NCI-H774 (cell line): Measurements from ENCODE around the gene SRSF10.
"Not testable (repeated sequence)": the region's sequence is repeated elsewhere in the genome, so short reads cannot be mapped to it uniquely, and the experiment has no call there.

Experiments
- DNase-seq: peaks from one replicate; lab custom pipeline; 2025; lab: John Stamatoyannopoulos, UW

The SRSF10 gene

GRCh38 chr1:23997812-23998211, 17.7 kb upstream of the SRSF10 start:
- no peak for DNase-seq

- DNase-seq, result no peak
These were observed 16.6 kb upstream of the SRSF10 start for GRCh38 chr1:23996700-23997229.

- DNase-seq, result no peak
These were observed 15.3 kb upstream of the SRSF10 start for GRCh38 chr1:23995431-23995837.

GRCh38 chr1:23992011-23992410, 11.9 kb upstream of the SRSF10 start:
- DNase-seq, result not testable (repeated sequence)

GRCh38 chr1:23989263-23989662, 9.1 kb upstream of the SRSF10 start:
- no peak for DNase-seq

GRCh38 chr1:23987038-23987437, 6.9 kb upstream of the SRSF10 start:
- DNase-seq, result not testable (repeated sequence)

GRCh38 chr1:23984417-23985186, 4.5 kb upstream of the SRSF10 start:
- no peak for DNase-seq

- DNase-seq, result peak; percentile 26
These were observed 572 bp upstream of the SRSF10 start for GRCh38 chr1:23980728-23981070.

- no peak for DNase-seq
These were observed 693 bp downstream of the SRSF10 start for GRCh38 chr1:23979387-23979880.

- no peak for DNase-seq
These were observed 1.3 kb downstream of the SRSF10 start for GRCh38 chr1:23978805-23979204.

- DNase-seq, result no peak
These were observed 2.3 kb downstream of the SRSF10 start for GRCh38 chr1:23977854-23978191.

GRCh38 chr1:23977187-23977853, 2.8 kb downstream of the SRSF10 start:
- no peak for DNase-seq

GRCh38 chr1:23967871-23968270, 12.3 kb downstream of the SRSF10 start:
- no peak for DNase-seq

- DNase-seq, result no peak
These were observed 13.1 kb downstream of the SRSF10 start for GRCh38 chr1:23966973-23967493.

GRCh38 chr1:23964790-23965740, 15.1 kb downstream of the SRSF10 start:
- DNase-seq, result no peak

- no peak for DNase-seq
These were observed 15.9 kb downstream of the SRSF10 start for GRCh38 chr1:23964235-23964668.

- DNase-seq, result no peak
These were observed 16.4 kb downstream of the SRSF10 start for GRCh38 chr1:23963617-23964234.

GRCh38 chr1:23960291-23961020, 19.7 kb downstream of the SRSF10 start:
- no peak for DNase-seq

- peak; percentile 72 for DNase-seq
These were observed 20.5 kb downstream of the SRSF10 start, which contains the start of gene PNRC2 for GRCh38 chr1:23959461-23960290. Gene PNRC2 (plus strand): TSS chr1:23959828. CDS start chr1:23961458, 1,630 bp downstream.
